Stomach smooth muscle (tissue), 2 donors: ENCODE results near the gene ROBO2.

Experiments
- H3K27ac ChIP-seq: one replicate; pipeline ENCODE4 v1.7.0; 2013; ENCODE audit warnings: mild to moderate bottlenecking, low read length, inconsistent platforms
- H3K27me3 ChIP-seq, 2 donors: one replicate each; pipeline ENCODE4 v1.7.0; 2013; ENCODE audit warnings: low read length in 2 of 2; ENCODE audit not compliant: insufficient read depth in 2 of 2, control insufficient read depth in 1 of 2
- H3K36me3 ChIP-seq, 2 donors: one replicate each; pipeline ENCODE4 v1.7.0; 2013; ENCODE audit warnings: low read length in 2 of 2; ENCODE audit not compliant: control insufficient read depth in 2 of 2, insufficient read depth in 2 of 2
- H3K4me1 ChIP-seq: one replicate; pipeline ENCODE4 v1.7.0; 2013; ENCODE audit warnings: low read length; ENCODE audit not compliant: control insufficient read depth, insufficient read depth
- H3K4me3 ChIP-seq, 2 donors: one replicate each; pipeline ENCODE4 v1.7.0; 2013; ENCODE audit warnings: low read length in 2 of 2
- H3K9ac ChIP-seq, 2 donors: one replicate each; pipeline ENCODE4 v1.7.0; 2013; ENCODE audit warnings: low read length in 2 of 2, mild to moderate bottlenecking in 1 of 2
- H3K9me3 ChIP-seq, 2 donors: one replicate each; pipeline ENCODE4 v1.7.0; 2013; ENCODE audit warnings: low read length in 2 of 2; ENCODE audit not compliant: control insufficient read depth in 2 of 2
- donor health status: healthy.
- donor health status: Pancreatic carcinoma.

ROBO2 gene

GRCh38 chr3:77324105-77324504 is 284.2 kb downstream of the ROBO2 start:
- Histone ChIP-seq H3K36me3 (no peaks in the 10 kb centered on the region), H3K9ac (no peak overlapping the region), H3K4me3 (no peak overlapping the region), H3K4me1 (no peaks in the 10 kb centered on the region), H3K27ac (no peak overlapping the region), H3K27me3 (no peaks in the 10 kb centered on the region), H3K9me3 (no peaks in the 10 kb centered on the region)

GRCh38 chr3:77325280-77325679 is 285.4 kb downstream of the ROBO2 start:
- Histone ChIP-seq H3K27me3 (no peaks in the 10 kb centered on the region), H3K36me3 (no peaks in the 10 kb centered on the region), H3K4me1 (no peaks in the 10 kb centered on the region), H3K4me3 (no peak overlapping the region), H3K9me3 (no peaks in the 10 kb centered on the region), H3K27ac (no peak overlapping the region), H3K9ac (no peak overlapping the region)

GRCh38 chr3:77325702-77326101 is 285.8 kb downstream of the ROBO2 start:
- Histone ChIP-seq H3K4me1 (no peaks in the 10 kb centered on the region), H3K27me3 (no peaks in the 10 kb centered on the region), H3K4me3 (no peak overlapping the region), H3K9me3 (no peaks in the 10 kb centered on the region), H3K9ac (no peak overlapping the region), H3K27ac (no peak overlapping the region), H3K36me3 (no peaks in the 10 kb centered on the region)

GRCh38 chr3:77326586-77326985 is 286.7 kb downstream of the ROBO2 start:
- no peak overlapping the region for H3K9ac ChIP-seq
- no peaks in the 10 kb centered on the region for H3K27me3 ChIP-seq
- no peaks in the 10 kb centered on the region for H3K36me3 ChIP-seq
- H3K9me3 ChIP-seq, result no peaks in the 10 kb centered on the region
- H3K27ac ChIP-seq, result no peak overlapping the region
- no peak overlapping the region for H3K4me3 ChIP-seq
- no peaks in the 10 kb centered on the region for H3K4me1 ChIP-seq

GRCh38 chr3:77328690-77329089 is 288.8 kb downstream of the ROBO2 start:
- Histone ChIP-seq H3K27me3 (no peaks in the 10 kb centered on the region), H3K27ac (no peak overlapping the region), H3K4me3 (no peak overlapping the region), H3K9ac (no peak overlapping the region), H3K4me1 (no peaks in the 10 kb centered on the region), H3K36me3 (no peaks in the 10 kb centered on the region), H3K9me3 (no peaks in the 10 kb centered on the region)

- H3K4me1 ChIP-seq, result no peaks in the 10 kb centered on the region
- H3K27me3 ChIP-seq, result no peaks in the 10 kb centered on the region
- H3K27ac ChIP-seq, result no peak overlapping the region
- H3K36me3 ChIP-seq, result no peaks in the 10 kb centered on the region
- no peaks in the 10 kb centered on the region for H3K9me3 ChIP-seq
- H3K4me3 ChIP-seq, result no peak overlapping the region
- H3K9ac ChIP-seq, result no peak overlapping the region
Measured at GRCh38 chr3:77329116-77329515, 289.2 kb downstream of the ROBO2 start.

GRCh38 chr3:77338195-77338594 is 298.3 kb downstream of the ROBO2 start:
- H3K4me3 ChIP-seq, result no peak overlapping the region
- no peak overlapping the region for H3K27ac ChIP-seq
- H3K9ac ChIP-seq, result no peak overlapping the region
- no peaks in the 10 kb centered on the region for H3K4me1 ChIP-seq
- H3K9me3 ChIP-seq, result no peaks in the 10 kb centered on the region
- H3K27me3 ChIP-seq, result no peaks in the 10 kb centered on the region
- H3K36me3 ChIP-seq, result no peaks in the 10 kb centered on the region

GRCh38 chr3:77342027-77342426 is 302.1 kb downstream of the ROBO2 start:
- Histone ChIP-seq H3K27ac (no peak overlapping the region), H3K9me3 (no peaks in the 10 kb centered on the region), H3K9ac (no peak overlapping the region), H3K4me3 (no peak overlapping the region), H3K4me1 (no peaks in the 10 kb centered on the region), H3K36me3 (no peaks in the 10 kb centered on the region), H3K27me3 (no peaks in the 10 kb centered on the region)

GRCh38 chr3:77342688-77343087 is 302.8 kb downstream of the ROBO2 start:
- H3K27me3 ChIP-seq, result no peaks in the 10 kb centered on the region
- no peaks in the 10 kb centered on the region for H3K9me3 ChIP-seq
- H3K4me3 ChIP-seq, result no peak overlapping the region
- H3K27ac ChIP-seq, result no peak overlapping the region
- no peaks in the 10 kb centered on the region for H3K36me3 ChIP-seq
- no peaks in the 10 kb centered on the region for H3K4me1 ChIP-seq
- no peak overlapping the region for H3K9ac ChIP-seq

- Histone ChIP-seq H3K36me3 (no peaks in the 10 kb centered on the region), H3K9ac (no peak overlapping the region), H3K27ac (no peak overlapping the region), H3K4me1 (no peaks in the 10 kb centered on the region), H3K4me3 (no peak overlapping the region), H3K27me3 (no peaks in the 10 kb centered on the region), H3K9me3 (no peaks in the 10 kb centered on the region)
Measured at GRCh38 chr3:77345009-77345408, 305.1 kb downstream of the ROBO2 start.

- Histone ChIP-seq H3K27me3 (no peaks in the 10 kb centered on the region), H3K9me3 (no peaks in the 10 kb centered on the region), H3K9ac (no peak overlapping the region), H3K4me1 (no peaks in the 10 kb centered on the region), H3K36me3 (no peaks in the 10 kb centered on the region), H3K4me3 (no peak overlapping the region), H3K27ac (no peak overlapping the region)
Measured at GRCh38 chr3:77348244-77348855, 308.5 kb downstream of the ROBO2 start.
